Mesodermal cell (in vitro differentiated cells): ENCODE results near the gene UBE3A.
"Not testable (repeated sequence)": the region's sequence is repeated elsewhere in the genome, so short reads cannot be mapped to it uniquely, and the experiment has no call there.

Experiments
- H3K27ac ChIP-seq: 2 replicates; pipeline ENCODE4 v1.7.0; 2013; ENCODE audit warnings: mild to moderate bottlenecking, low read depth, low read length, moderate library complexity; ENCODE audit not compliant: severe bottlenecking
- H3K36me3 ChIP-seq: 2 replicates; pipeline ENCODE4 v1.7.1; 2013; ENCODE audit warnings: mild to moderate bottlenecking, low read length, moderate library complexity; ENCODE audit not compliant: control insufficient read depth, insufficient read depth
- H3K4me1 ChIP-seq: one replicate; pipeline ENCODE4 v1.7.1; 2013; ENCODE audit warnings: mild to moderate bottlenecking, low read length; ENCODE audit not compliant: insufficient read depth, control insufficient read depth, poor library complexity, severe bottlenecking
- H3K4me3 ChIP-seq: 2 replicates; pipeline ENCODE4 v1.7.0; 2013; ENCODE audit warnings: low read length, control low read depth, mild to moderate bottlenecking; ENCODE audit not compliant: insufficient read depth, poor library complexity, severe bottlenecking; ENCODE audit errors: extremely low read depth
- H3K9me3 ChIP-seq: 2 replicates; pipeline ENCODE4 v1.7.1; 2013; ENCODE audit warnings: mild to moderate bottlenecking, low read length, moderate library complexity; ENCODE audit not compliant: control insufficient read depth
- WGBS, 2 experiments: methylation state at CpG; one replicate each; pipeline ENCODE4 v1.1.5; 2013; ENCODE audit warnings: missing lambda C conversion rate in 2 of 2; ENCODE audit not compliant: insufficient coverage in 2 of 2; 5-methylcytosine and 5-hydroxymethylcytosine counted together

UBE3A gene

DNA sequence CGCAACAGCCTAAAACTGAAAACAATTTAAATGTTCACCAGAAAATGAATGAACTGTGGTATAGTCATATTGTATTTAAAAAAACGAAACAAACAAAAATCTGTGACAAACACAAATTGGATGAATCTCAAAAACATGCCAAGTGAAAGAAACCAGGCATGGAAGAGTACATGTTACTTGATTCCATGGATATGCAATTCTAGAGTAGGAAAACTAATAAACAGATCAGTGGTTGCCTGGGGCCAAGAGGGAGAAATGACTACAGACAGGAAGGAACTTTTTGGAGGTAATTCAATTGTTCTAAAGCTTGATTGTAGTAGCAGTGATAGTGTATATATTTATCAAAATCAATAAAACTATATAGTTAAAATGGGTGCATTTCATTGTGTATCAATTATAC is 16.8 kb downstream of the UBE3A start:
- no peaks in the 10 kb centered on the region for H3K4me1 ChIP-seq
- peaks cover 20% of the 10 kb centered on the region for H3K36me3 ChIP-seq
- H3K9me3 ChIP-seq, result peaks cover 3% of the 10 kb centered on the region
- no peak overlapping the region for H3K4me3 ChIP-seq
- no CpG with 5 or more reads among the region's 2 CpGs for WGBS, 2 experiments
- no peak overlapping the region for H3K27ac ChIP-seq

DNA sequence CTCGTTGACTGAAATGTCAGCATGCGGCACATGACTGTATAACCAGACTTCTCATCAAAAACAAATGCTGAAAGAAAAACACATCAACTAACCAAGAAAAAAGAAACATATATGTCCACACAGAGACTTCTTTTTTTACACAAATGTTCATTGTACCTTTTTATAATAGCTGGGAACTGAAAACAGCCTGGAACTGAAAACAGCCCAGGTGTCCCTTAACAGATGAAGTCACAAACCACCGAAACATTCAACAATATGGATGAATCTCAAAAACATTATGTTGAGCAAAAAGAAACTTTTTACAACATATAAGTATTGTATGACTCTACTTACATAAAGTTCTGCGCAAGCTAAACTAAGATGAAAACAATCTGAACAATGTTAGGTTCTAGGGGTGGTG is 20.6 kb downstream of the UBE3A start:
- Histone ChIP-seq H3K27ac (no peak overlapping the region), H3K4me3 (no peak overlapping the region), H3K9me3 (peaks cover 3% of the 10 kb centered on the region), H3K36me3 (peaks cover 20% of the 10 kb centered on the region), H3K4me1 (peaks cover 7% of the 10 kb centered on the region)
- 80 to 100% methylated on average over 1 of the region's 4 CpGs for WGBS, 2 experiments

GRCh38 chr15:25417604-25418003 is 21.2 kb downstream of the UBE3A start:
- Histone ChIP-seq H3K36me3 (peaks cover 17% of the 10 kb centered on the region), H3K4me1 (peaks cover 7% of the 10 kb centered on the region), H3K9me3 (peaks cover 3% of the 10 kb centered on the region), H3K4me3 (no peak overlapping the region), H3K27ac (no peak overlapping the region)
- no CpG with 5 or more reads among the region's 2 CpGs for WGBS, 2 experiments

DNA sequence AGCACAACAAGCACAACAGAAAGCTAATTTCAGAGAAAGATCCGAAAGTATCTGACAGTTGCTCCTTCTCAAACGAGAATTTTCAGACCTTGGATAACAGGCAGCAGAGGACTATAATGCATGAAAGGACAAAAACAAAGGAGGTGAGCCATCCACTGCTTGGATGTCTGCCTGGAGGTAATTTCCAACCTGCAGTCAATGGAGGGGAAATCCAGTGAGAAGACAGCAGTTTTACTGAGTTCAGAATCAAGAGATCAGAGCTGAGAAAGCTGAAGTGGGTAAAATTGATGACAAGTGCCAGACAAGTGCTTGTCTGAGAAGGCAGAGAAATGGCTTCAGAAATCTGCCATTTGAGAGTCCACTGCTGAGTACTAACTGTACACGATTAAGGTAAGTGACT is 22.1 kb downstream of the UBE3A start:
- Histone ChIP-seq H3K4me1 (peaks cover 7% of the 10 kb centered on the region), H3K36me3 (peaks cover 12% of the 10 kb centered on the region), H3K27ac (peak overlapping the region; percentile 5), H3K9me3 (peaks cover 3% of the 10 kb centered on the region), H3K4me3 (no peak overlapping the region)
- WGBS, 2 experiments, result 82 to 83% methylated on average over 3 of the region's 3 CpGs

DNA sequence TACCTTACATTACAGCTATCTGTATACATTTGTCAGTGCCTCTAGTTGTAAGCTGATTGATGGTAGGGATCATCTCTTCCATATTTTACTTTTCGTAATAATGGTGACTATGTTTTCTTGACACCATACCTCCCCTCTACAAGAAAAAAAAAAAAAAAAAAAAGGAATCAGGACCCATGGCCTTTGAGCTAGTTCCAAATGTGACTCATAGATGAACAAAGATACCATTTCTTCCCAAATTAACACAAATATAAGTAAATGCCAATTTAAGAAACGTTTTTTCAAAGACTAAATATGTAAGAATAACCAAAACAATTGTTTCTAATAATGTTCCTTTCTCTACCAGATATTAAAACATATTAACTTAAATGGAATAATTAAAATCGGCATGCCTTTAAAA is 23.1 kb downstream of the UBE3A start:
- WGBS, 2 experiments, result 100% methylated on average over 1 of the region's 3 CpGs; no CpG with 5 or more reads in 1 of the 2 experiments
- peaks cover 2% of the 10 kb centered on the region for H3K36me3 ChIP-seq
- H3K9me3 ChIP-seq, result peaks cover 3% of the 10 kb centered on the region
- H3K4me3 ChIP-seq, result no peak overlapping the region
- H3K4me1 ChIP-seq, result peaks cover 7% of the 10 kb centered on the region
- H3K27ac ChIP-seq, result no peak overlapping the region

DNA sequence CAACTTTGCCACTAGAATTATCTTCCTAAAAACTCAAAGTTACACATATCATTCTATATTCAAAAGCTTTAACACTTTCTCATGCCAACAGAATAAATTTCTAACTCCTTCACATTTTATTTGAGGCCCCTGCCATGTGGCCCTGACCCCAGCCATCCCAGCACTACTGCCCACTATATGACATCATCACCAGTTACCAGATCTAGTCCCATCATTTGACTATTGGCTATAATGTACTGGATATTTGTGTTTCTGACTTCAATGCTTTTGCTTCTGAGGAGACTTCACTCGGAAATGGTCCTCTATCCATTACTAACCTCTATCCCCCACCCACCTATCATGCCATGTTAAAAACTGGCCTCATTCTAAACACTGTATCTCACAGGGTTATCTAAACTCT is 23.6 kb downstream of the UBE3A start:
- Histone ChIP-seq H3K4me3 (no peak overlapping the region), H3K27ac (no peak overlapping the region), H3K36me3 (no peaks in the 10 kb centered on the region), H3K4me1 (peaks cover 7% of the 10 kb centered on the region), H3K9me3 (peaks cover 3% of the 10 kb centered on the region)
- WGBS, 2 experiments, result 100% methylated on average over 1 of the region's 1 CpG; no CpG with 5 or more reads in 1 of the 2 experiments

- H3K4me1 ChIP-seq, result no peaks in the 10 kb centered on the region
- 75% methylated on average over 1 of the region's 2 CpGs; no CpG with 5 or more reads in 1 of the 2 experiments for WGBS, 2 experiments
- H3K9me3 ChIP-seq, result no peaks in the 10 kb centered on the region
- no peak overlapping the region for H3K4me3 ChIP-seq
- H3K27ac ChIP-seq, result no peak overlapping the region
- peaks cover 7% of the 10 kb centered on the region for H3K36me3 ChIP-seq
Measured at GRCh38 chr15:25410649-25411048, 28.2 kb downstream of the UBE3A start.

DNA sequence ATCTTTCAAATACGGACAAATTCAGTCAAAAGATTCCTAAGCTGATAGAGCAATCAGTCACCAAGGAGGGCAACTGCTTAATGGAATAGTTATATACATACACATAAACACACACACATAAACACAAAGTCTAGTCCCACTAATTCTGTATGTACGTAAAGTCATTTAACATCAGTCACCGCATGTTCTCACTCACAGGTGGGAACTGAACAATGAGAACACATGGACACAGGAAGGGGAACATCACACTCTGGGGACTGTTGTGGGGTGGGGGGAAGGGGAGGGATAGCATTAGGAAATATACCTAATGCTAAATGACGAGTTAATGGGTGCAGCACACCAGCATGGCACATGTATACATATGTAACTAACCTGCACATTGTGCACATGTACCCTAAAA is 29.1 kb downstream of the UBE3A start:
- not testable (repeated sequence) for H3K4me1 ChIP-seq
- WGBS, 2 experiments, result 86% methylated on average over 1 of the region's 4 CpGs; no CpG with 5 or more reads in 1 of the 2 experiments

DNA sequence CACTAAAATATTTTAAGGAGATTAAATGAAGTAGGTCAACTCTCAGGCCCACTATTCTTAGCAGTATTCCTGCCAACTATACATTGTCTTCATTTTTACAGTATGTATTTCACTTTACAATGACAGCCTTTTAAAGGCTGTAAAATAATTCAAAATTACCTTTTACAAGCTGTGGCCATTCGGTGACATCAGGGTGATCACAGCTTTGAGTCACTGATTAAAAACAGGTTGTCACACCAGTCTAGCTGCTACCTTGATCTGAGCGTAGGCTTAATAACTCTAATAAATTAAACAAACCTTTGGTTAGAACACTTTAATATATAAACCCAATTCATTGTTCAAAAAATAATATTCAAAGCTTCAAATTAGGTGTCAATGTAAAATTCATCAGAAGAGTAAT is 29.9 kb downstream of the UBE3A start:
- H3K27ac ChIP-seq, result no peak overlapping the region
- no peaks in the 10 kb centered on the region for H3K9me3 ChIP-seq

More for the DNA sequence above, 29.1 kb downstream of the UBE3A start:
- H3K27ac ChIP-seq, H3K4me3 ChIP-seq, H3K9me3 ChIP-seq: not testable (repeated sequence)
- H3K36me3 ChIP-seq, result peaks cover 15% of the 10 kb centered on the region

DNA sequence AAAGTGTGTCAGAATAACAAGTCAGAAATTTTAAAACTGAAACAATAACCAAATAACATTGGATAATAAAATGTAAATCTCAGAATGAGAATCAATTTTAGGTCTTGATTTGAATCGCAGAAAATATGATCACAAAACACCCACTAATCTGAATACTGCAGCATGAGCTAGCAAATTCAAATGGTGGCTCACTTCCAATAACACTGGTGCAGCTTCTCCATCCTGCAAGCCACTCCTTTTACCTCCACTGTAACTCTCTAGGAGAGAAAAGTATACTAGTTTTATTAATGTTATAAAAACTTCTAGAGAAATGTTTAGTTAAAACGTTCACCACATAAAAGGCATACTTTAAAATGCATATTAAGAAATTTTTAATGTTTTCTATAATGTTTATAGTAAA is 30.4 kb downstream of the UBE3A start:
- Histone ChIP-seq H3K9me3 (no peaks in the 10 kb centered on the region), H3K27ac (no peak overlapping the region), H3K4me3 (no peak overlapping the region), H3K36me3 (peaks cover 25% of the 10 kb centered on the region), H3K4me1 (no peaks in the 10 kb centered on the region)
- WGBS, 2 experiments, result no CpG with 5 or more reads among the region's 2 CpGs

More for the DNA sequence above, 29.9 kb downstream of the UBE3A start:
- Histone ChIP-seq H3K4me1 (no peaks in the 10 kb centered on the region), H3K36me3 (peaks cover 20% of the 10 kb centered on the region), H3K4me3 (no peak overlapping the region)
- 100% methylated on average over 1 of the region's 2 CpGs for WGBS, 2 experiments

- Histone ChIP-seq H3K4me3 (no peak overlapping the region), H3K4me1 (no peaks in the 10 kb centered on the region), H3K9me3 (no peaks in the 10 kb centered on the region), H3K27ac (no peak overlapping the region), H3K36me3 (peaks cover 30% of the 10 kb centered on the region)
- 87% methylated on average over 4 of the region's 4 CpGs; no CpG with 5 or more reads in 1 of the 2 experiments for WGBS, 2 experiments
Measured at GRCh38 chr15:25407950-25408349, 30.9 kb downstream of the UBE3A start.
